Measurements from ENCODE around the gene ASB10. TPM values are rescaled to one million over a fixed set of nuclear protein-coding genes. Genes with fewer than 3 reads are reported as not detected.

The ASB10 gene
- total and polyA plus RNA-seq, 2 experiments from 2014 or later = not detected

DNA sequence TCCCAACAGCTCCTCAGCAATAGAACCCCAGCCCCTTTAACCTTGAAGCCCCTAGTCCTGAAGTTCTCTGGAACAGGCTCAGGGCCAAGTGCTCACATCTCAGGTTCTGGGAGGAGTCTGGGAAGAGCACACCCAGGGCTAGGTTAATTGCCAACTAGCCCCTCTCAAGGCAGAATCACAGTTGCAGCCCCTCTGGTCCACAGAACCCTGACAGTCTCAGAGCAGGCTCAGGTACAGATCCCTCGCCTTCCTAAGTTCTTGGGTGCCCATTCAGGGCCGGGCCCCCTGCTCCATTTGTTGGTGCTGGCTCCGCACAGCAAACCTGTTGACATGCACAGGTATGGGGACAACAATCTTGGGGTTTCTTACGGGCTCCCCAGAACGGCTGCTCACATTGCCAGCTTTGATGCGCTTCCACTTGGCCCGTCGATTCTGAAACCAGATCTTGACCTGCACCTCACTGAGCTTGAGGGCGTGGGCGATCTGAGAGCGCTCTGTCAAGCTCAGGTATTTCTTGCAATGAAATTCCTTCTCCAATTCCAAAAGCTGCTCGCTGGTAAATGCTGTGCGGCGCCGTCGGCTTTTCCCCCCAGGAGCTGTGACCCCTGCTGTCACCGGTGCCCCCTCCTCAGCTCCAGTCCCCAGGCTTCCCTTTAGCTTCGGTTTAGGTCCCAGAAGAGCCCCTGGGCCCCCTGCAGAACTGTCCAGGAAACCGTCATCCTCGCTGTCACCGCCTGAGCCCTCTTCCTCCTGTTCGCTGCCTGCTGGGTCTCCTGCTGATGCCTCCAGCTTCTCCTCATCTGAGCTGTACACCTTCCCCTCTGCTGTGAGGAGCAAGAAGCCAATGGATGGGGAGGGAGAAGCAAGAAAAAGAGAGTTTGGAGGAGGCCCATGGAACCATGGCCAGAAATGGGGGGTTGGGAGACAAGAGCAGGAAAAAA, 38.5 kb downstream of the ASB10 start:
- Mint-ChIP-seq H3K27ac (no peak overlapping the region), H3K36me3 (ENCODE audit: low read depth) (peaks cover 7% of the 10 kb centered on the region), H3K4me3 (no peak overlapping the region), H3K4me1 (peaks cover 31% of the 10 kb centered on the region), H3K9me3 (no peaks in the 10 kb centered on the region), H3K27me3 (ENCODE audit: insufficient read depth, low read depth, poor library complexity) (peaks cover 9% of the 10 kb centered on the region)
- Histone ChIP-seq H4K20me1 (replicated peaks; ENCODE audit: insufficient read depth) (no peaks in the 10 kb centered on the region), H2AFZ (no peak overlapping the region), H3K4me3 (no peak overlapping the region), H3K27me3 (ENCODE audit: insufficient read depth) (peaks cover 3% of the 10 kb centered on the region; the same call in 1 of the 2 replicates), H3K79me2 (replicated peaks; ENCODE audit: insufficient read depth) (no peaks in the 10 kb centered on the region), H3K27ac (ENCODE audit: low read depth) (no peak overlapping the region), H3K9me2 (ENCODE audit: insufficient read depth) (no peaks in the 10 kb centered on the region), H3K4me1 (ENCODE audit: insufficient read depth) (no peaks in the 10 kb centered on the region; the same call in 1 of the 2 replicates), H3K4me2 (no peak overlapping the region), H3K36me3 (ENCODE audit: insufficient read depth) (no peaks in the 10 kb centered on the region), H3F3A (replicated peaks; ENCODE audit: low read depth) (no peaks in the 10 kb centered on the region)
- ATAC-seq (no peak), DNase-seq (ENCODE audit: low spot score) (no peak)
- TF ChIP-seq JUNB (IDR thresholded peaks at IDR 0.05; ENCODE audit: unreplicated experiment) = no peak
- no peak for TF ChIP-seq STAT1 (IDR thresholded peaks at IDR 0.05; ENCODE audit: unreplicated experiment)
- TF ChIP-seq, protein P1, sequence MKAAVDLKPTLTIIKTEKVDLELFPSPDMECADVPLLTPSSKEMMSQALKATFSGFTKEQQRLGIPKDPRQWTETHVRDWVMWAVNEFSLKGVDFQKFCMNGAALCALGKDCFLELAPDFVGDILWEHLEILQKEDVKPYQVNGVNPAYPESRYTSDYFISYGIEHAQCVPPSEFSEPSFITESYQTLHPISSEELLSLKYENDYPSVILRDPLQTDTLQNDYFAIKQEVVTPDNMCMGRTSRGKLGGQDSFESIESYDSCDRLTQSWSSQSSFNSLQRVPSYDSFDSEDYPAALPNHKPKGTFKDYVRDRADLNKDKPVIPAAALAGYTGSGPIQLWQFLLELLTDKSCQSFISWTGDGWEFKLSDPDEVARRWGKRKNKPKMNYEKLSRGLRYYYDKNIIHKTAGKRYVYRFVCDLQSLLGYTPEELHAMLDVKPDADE (IDR thresholded peaks at IDR 0.05) = no peak
- TF ChIP-seq CREB1 (CRISPR knock-in tag; IDR thresholded peaks at IDR 0.05; ENCODE audit: low read depth) = no peak
- TF ChIP-seq ZNF331 (CRISPR knock-in tag; IDR thresholded peaks at IDR 0.05; ENCODE audit: low read depth) = no peak
- TF ChIP-seq, protein P2, sequence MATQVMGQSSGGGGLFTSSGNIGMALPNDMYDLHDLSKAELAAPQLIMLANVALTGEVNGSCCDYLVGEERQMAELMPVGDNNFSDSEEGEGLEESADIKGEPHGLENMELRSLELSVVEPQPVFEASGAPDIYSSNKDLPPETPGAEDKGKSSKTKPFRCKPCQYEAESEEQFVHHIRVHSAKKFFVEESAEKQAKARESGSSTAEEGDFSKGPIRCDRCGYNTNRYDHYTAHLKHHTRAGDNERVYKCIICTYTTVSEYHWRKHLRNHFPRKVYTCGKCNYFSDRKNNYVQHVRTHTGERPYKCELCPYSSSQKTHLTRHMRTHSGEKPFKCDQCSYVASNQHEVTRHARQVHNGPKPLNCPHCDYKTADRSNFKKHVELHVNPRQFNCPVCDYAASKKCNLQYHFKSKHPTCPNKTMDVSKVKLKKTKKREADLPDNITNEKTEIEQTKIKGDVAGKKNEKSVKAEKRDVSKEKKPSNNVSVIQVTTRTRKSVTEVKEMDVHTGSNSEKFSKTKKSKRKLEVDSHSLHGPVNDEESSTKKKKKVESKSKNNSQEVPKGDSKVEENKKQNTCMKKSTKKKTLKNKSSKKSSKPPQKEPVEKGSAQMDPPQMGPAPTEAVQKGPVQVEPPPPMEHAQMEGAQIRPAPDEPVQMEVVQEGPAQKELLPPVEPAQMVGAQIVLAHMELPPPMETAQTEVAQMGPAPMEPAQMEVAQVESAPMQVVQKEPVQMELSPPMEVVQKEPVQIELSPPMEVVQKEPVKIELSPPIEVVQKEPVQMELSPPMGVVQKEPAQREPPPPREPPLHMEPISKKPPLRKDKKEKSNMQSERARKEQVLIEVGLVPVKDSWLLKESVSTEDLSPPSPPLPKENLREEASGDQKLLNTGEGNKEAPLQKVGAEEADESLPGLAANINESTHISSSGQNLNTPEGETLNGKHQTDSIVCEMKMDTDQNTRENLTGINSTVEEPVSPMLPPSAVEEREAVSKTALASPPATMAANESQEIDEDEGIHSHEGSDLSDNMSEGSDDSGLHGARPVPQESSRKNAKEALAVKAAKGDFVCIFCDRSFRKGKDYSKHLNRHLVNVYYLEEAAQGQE (IDR thresholded peaks at IDR 0.05; ENCODE audit: unreplicated experiment) = no peak
- no peak for TF ChIP-seq ZNF114 (CRISPR knock-in tag; IDR thresholded peaks at IDR 0.05)
- no peak for TF ChIP-seq POLR2AphosphoS5 (IDR thresholded peaks at IDR 0.05; ENCODE audit: low read depth)
- TF ChIP-seq NANOG (IDR thresholded peaks at IDR 0.05; ENCODE audit: borderline replicate concordance) = no peak
- no peak for TF ChIP-seq EZH2 (IDR thresholded peaks at IDR 0.05; ENCODE audit: low read depth, unreplicated experiment)
- TF ChIP-seq EZH2phosphoT487 (IDR thresholded peaks at IDR 0.05; ENCODE audit: unreplicated experiment) = no peak
- TF ChIP-seq, protein P3, sequence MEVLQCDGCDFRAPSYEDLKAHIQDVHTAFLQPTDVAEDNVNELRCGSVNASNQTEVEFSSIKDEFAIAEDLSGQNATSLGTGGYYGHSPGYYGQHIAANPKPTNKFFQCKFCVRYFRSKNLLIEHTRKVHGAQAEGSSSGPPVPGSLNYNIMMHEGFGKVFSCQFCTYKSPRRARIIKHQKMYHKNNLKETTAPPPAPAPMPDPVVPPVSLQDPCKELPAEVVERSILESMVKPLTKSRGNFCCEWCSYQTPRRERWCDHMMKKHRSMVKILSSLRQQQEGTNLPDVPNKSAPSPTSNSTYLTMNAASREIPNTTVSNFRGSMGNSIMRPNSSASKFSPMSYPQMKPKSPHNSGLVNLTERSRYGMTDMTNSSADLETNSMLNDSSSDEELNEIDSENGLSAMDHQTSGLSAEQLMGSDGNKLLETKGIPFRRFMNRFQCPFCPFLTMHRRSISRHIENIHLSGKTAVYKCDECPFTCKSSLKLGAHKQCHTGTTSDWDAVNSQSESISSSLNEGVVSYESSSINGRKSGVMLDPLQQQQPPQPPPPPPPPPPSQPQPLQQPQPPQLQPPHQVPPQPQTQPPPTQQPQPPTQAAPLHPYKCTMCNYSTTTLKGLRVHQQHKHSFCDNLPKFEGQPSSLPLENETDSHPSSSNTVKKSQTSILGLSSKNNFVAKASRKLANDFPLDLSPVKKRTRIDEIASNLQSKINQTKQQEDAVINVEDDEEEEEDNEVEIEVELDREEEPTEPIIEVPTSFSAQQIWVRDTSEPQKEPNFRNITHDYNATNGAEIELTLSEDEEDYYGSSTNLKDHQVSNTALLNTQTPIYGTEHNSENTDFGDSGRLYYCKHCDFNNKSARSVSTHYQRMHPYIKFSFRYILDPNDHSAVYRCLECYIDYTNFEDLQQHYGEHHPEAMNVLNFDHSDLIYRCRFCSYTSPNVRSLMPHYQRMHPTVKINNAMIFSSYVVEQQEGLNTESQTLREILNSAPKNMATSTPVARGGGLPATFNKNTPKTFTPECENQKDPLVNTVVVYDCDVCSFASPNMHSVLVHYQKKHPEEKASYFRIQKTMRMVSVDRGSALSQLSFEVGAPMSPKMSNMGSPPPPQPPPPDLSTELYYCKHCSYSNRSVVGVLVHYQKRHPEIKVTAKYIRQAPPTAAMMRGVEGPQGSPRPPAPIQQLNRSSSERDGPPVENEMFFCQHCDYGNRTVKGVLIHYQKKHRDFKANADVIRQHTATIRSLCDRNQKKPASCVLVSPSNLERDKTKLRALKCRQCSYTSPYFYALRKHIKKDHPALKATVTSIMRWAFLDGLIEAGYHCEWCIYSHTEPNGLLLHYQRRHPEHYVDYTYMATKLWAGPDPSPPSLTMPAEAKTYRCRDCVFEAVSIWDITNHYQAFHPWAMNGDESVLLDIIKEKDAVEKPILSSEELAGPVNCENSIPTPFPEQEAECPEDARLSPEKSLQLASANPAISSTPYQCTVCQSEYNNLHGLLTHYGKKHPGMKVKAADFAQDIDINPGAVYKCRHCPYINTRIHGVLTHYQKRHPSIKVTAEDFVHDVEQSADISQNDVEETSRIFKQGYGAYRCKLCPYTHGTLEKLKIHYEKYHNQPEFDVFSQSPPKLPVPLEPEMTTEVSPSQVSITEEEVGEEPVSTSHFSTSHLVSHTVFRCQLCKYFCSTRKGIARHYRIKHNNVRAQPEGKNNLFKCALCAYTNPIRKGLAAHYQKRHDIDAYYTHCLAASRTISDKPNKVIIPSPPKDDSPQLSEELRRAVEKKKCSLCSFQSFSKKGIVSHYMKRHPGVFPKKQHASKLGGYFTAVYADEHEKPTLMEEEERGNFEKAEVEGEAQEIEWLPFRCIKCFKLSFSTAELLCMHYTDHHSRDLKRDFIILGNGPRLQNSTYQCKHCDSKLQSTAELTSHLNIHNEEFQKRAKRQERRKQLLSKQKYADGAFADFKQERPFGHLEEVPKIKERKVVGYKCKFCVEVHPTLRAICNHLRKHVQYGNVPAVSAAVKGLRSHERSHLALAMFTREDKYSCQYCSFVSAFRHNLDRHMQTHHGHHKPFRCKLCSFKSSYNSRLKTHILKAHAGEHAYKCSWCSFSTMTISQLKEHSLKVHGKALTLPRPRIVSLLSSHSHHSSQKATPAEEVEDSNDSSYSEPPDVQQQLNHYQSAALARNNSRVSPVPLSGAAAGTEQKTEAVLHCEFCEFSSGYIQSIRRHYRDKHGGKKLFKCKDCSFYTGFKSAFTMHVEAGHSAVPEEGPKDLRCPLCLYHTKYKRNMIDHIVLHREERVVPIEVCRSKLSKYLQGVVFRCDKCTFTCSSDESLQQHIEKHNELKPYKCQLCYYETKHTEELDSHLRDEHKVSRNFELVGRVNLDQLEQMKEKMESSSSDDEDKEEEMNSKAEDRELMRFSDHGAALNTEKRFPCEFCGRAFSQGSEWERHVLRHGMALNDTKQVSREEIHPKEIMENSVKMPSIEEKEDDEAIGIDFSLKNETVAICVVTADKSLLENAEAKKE (CRISPR knock-in tag; IDR thresholded peaks at IDR 0.05) = no peak
